HG03196 (cell line): ENCODE results near the gene CEP295NL.
"Not testable (repeated sequence)": the region's sequence is repeated elsewhere in the genome, so short reads cannot be mapped to it uniquely, and the experiment has no call there.

Experiments used
- ATAC-seq: cut with Tn5 transposase; IDR thresholded peaks from one replicate; pipeline ENCODE4 v1.9.1; 2021; ENCODE audit not compliant: unreplicated experiment

The CEP295NL gene

GRCh38 chr17:78903101-78903779 is at the start of gene CEP295NL:
Gene CEP295NL, minus strand, starts transcription at chr17:78903201. Its CDS starts 1,373 bp downstream, at chr17:78901828.
- no peak for ATAC-seq

- ATAC-seq = no peak
Observed at GRCh38 chr17:78952706-78953105, 49.7 kb upstream of the CEP295NL start.

GRCh38 chr17:78951967-78952551 is 49.1 kb upstream of the CEP295NL start:
- ATAC-seq = no peak

GRCh38 chr17:78950870-78951269 is 47.9 kb upstream of the CEP295NL start:
- no peak for ATAC-seq

GRCh38 chr17:78947235-78948149 is 44.5 kb upstream of the CEP295NL start:
- no peak for ATAC-seq

GRCh38 chr17:78946631-78947030 is 43.6 kb upstream of the CEP295NL start:
- ATAC-seq = no peak

GRCh38 chr17:78946131-78946530 is 43.1 kb upstream of the CEP295NL start:
- no peak for ATAC-seq

GRCh38 chr17:78945455-78945854 is 42.5 kb upstream of the CEP295NL start:
- not testable (repeated sequence) for ATAC-seq

GRCh38 chr17:78944956-78945355 is 42.0 kb upstream of the CEP295NL start:
- no peak for ATAC-seq

- no peak for ATAC-seq
Observed at GRCh38 chr17:78944026-78944425, 41.0 kb upstream of the CEP295NL start.

- no peak for ATAC-seq
Observed at GRCh38 chr17:78940708-78941107, 37.7 kb upstream of the CEP295NL start.

- ATAC-seq = no peak
Observed at GRCh38 chr17:78940258-78940657, 37.3 kb upstream of the CEP295NL start.

GRCh38 chr17:78939615-78940014 is 36.6 kb upstream of the CEP295NL start:
- no peak for ATAC-seq

GRCh38 chr17:78937561-78937960 is 34.6 kb upstream of the CEP295NL start:
- no peak for ATAC-seq

GRCh38 chr17:78935419-78936323 is 32.7 kb upstream of the CEP295NL start:
- ATAC-seq = no peak

GRCh38 chr17:78934681-78935418 is 31.8 kb upstream of the CEP295NL start:
- no peak for ATAC-seq

- no peak for ATAC-seq
Observed at GRCh38 chr17:78933959-78934568, 31.1 kb upstream of the CEP295NL start.

GRCh38 chr17:78933025-78933958 is 30.3 kb upstream of the CEP295NL start:
- ATAC-seq = no peak
